Coronary artery (tissue), 2 donors: ENCODE data around the gene DYSF.
A peak's percentile ranks its signal among the peaks of the same experiment; 100 is the strongest.

Experiments used
- DNase-seq: peaks from one replicate; pipeline ENCODE4 v3.0.0-alpha.2; 2017; ENCODE audit warnings: low spot score
- H3K27ac ChIP-seq, 2 donors: fragments of 200-600 bp; sonication (generic); one replicate each; pipeline ENCODE4 v1.5.1; 2016 to 2019
- H3K4me3 ChIP-seq: fragments of 200-600 bp; sonication (generic); 2 replicates; pipeline ENCODE4 v1.5.1; 2016; ENCODE audit warnings: mild to moderate bottlenecking, moderate library complexity
- TF ChIP-seq, protein P1 (sequence below): fragments of 200-600 bp; sonication (generic); IDR thresholded peaks from one replicate; pipeline ENCODE4 v1.5.1; 2019; ENCODE audit warnings: antibody characterized with exemption

The DYSF gene

DNA sequence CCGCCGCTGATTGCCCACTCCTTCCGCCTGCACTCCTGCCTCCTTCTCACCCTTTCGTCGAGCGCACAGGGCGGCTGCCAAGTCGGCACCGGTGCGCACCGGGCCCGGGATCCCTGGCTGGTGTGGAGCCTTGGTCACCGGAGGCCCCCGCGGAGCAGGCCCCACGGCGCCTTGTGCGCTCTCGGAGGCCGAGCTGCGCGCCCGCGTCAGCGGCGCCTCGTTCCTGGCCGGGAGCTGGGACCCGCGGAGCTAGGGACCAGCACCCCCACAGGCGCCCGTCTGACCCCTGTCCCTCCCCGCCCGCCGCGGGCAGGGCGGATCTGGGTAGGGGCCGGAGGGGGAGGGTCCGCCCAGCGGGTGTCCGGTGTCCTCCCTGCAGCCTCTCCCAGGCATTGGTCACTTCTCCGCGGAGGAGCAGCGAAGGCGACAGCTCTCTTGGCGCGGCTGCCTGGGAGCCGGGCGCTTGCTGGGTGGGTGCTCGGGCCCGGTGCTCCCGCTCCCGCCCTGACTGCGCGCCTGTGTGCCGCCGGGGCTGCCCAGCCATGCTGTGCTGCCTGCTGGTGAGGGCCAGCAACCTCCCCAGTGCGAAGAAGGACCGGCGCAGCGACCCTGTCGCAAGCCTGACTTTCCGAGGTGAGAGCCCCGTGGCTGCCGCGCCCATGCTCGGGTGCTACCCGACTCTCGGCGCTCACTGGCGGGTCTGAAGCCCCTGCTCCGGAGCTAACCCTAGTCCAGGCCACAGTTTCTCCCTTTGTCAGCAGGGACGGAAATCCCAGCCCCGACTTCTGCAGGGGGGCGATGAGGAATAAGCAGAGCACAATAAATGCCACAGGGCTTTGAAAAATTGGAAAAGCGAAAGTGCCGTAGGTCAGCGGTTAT is 13.2 kb downstream of the DYSF start:
- Histone ChIP-seq H3K27ac (peak overlapping the region; percentile 1 to 66), H3K4me3 (peak overlapping the region; percentile 92)
- DNase-seq: no peak

DNA sequence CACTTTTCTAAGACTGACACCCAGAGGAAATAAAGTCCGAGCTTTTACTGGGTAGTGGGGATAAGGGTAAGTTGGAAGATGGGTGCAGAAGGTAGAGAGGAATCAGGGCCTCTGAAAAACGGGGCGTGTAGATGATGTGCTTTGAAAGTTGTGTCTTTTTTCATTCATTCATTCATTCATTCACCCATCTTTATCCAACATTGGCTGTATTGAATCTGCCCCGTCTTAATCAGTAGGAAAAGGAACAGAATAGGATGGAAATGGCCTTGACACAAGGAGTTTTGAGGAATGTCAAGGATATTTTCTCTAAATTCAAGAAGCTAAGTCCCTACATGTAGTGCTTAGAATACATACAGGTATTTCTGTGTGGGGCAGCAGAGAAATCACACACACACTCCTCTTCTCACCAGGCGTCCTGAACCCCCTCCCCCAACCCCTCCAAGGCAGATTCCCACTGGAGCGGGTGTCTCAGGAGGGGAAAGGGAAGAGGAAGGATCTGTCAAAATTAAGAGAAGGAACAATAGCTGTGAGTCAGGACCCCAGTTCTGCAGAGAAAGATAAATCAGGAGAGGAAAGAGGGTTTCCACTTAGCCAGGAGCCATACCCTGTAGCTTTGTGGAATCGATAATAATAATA is 13.9 kb downstream of the DYSF start:
- Histone ChIP-seq H3K4me3 (peak overlapping the region; percentile 92), H3K27ac (no peak overlapping the region)
- TF ChIP-seq, protein P1, sequence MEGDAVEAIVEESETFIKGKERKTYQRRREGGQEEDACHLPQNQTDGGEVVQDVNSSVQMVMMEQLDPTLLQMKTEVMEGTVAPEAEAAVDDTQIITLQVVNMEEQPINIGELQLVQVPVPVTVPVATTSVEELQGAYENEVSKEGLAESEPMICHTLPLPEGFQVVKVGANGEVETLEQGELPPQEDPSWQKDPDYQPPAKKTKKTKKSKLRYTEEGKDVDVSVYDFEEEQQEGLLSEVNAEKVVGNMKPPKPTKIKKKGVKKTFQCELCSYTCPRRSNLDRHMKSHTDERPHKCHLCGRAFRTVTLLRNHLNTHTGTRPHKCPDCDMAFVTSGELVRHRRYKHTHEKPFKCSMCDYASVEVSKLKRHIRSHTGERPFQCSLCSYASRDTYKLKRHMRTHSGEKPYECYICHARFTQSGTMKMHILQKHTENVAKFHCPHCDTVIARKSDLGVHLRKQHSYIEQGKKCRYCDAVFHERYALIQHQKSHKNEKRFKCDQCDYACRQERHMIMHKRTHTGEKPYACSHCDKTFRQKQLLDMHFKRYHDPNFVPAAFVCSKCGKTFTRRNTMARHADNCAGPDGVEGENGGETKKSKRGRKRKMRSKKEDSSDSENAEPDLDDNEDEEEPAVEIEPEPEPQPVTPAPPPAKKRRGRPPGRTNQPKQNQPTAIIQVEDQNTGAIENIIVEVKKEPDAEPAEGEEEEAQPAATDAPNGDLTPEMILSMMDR: no peak
- DNase-seq: no peak

More for the DNA sequence above, 13.2 kb downstream of the DYSF start:
- TF ChIP-seq, protein P1: no peak

DNA sequence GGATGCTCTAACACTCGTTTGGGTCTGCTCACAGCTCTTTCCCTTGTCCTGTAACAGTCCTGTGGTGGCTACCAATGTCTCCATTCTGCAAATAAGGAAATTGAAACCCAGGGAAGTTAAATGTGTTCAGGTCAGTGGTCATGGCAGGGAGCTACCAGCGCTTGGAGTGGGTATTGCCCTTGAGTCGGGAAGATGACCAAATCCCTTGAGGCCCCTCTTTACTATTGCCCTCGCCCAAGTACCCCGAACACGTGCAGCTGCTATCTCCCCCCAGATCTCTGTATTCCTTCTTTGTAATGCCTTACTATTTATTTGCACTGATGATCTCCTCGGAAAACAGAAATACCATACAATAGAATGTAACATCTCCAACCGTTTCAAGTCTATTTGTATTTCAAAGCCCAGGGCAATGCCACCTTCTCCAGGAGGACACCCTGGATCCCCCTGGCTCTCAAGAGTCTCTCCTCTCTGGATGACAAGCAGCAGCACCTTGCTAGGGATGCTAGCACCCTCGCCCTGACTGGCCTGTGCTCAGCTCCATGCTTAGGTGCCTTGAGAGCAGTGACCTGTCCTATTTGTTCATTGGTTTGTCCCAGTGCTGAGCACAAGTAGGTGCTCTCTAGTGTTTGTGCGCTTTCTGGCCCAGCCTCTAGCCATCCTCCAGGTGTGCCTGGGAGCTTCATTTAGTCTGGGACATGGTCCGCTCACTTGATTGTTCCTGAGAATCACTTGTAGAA is 15.1 kb downstream of the DYSF start:
- H3K27ac ChIP-seq: no peak overlapping the region

DNA sequence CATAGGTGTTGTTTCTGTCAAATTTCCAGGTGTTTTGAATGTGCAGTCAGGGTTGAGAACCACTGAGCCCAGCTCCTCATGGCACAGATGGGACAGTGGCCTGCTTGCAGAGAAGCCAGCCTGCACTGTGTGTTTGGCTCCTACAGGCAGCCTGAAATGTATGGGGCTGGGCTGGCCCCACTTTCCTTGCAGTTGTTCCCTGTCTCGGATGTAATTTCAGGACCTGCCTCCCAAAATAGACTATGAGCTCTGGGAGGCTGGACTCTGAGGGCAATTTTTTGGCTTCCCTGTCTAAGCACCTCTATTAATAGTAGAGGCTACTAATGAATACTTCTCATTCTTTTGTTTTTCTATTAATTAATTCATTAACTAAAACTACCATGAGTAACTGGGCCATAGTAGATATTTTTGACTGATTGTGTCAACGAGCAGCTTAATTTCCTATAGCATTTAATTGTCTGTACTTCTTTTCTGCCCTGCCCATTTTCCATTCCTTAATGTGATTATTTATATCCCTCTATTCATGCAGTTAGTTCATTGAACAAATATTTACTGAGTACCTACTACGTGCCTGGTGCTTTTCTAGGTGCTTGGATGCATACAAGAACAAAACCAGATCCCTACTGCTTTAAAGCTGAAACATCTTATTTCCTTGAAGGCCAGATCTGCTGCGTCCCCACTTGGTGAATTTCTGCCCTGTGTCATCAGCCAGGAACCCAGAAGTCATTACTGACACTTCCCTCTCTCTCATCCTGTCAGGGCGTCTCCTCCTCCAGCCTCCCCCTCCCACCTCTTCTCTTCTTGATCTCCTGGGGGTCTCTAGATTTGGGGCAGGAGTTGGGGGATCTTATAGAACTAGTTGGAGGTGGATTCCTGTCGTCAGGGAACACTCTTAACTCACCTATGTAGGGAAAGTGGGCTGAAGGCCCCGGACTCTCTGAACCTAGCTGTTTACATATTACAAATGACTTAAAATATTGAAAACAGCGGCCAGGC is 16.3 kb downstream of the DYSF start:
- DNase-seq: no peak
- Histone ChIP-seq H3K4me3 (no peak overlapping the region), H3K27ac (no peak overlapping the region)
- TF ChIP-seq, protein P1: no peak

More for the DNA sequence above, 15.1 kb downstream of the DYSF start:
- DNase-seq: no peak
- TF ChIP-seq, protein P1: no peak
- no peak overlapping the region for H3K4me3 ChIP-seq

DNA sequence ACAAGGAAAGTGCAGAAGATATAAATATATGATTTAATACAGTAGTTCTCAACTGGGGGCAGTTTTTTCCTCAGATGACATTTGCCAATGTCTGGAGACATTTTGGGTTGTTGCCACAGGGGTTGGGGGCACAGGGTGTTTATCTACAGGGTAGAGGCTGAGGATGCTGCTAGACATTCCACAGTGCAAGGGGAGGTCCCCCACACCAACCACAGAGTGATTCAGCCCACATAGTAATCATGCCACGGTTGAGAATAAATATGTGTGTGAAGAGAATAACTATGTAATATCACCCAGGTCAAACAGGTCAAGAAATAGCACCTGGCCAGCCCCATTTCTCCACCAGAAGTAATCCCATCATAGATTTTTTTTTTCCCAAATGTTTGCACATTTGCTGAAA is 17.9 kb downstream of the DYSF start:
- TF ChIP-seq, protein P1: no peak
- Histone ChIP-seq H3K4me3 (no peak overlapping the region), H3K27ac (no peak overlapping the region)
- no peak for DNase-seq

DNA sequence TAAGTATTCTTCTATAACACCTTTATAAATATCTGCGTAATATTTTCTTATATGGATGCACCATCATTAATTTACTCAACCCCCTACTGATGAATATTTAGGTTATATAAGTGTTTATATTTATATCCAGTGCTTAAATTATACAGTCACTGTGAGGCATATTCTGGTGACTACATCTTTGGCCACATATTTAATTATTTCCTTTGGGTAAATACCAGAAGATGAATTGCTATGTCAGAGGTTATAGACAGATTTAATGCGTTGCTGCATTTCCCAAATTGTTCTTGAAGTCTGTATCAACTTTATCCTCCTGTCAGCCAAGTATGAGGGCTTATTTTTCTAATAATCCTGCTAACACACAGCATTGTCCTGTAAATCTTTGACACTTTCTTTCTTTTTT is 18.7 kb downstream of the DYSF start:
- Histone ChIP-seq H3K27ac (no peak overlapping the region), H3K4me3 (no peak overlapping the region)
- DNase-seq: no peak
- TF ChIP-seq, protein P1: no peak
